Measurements from ENCODE around the gene TRIM46. TPM values are rescaled to one million over a fixed set of nuclear protein-coding genes. Genes with fewer than 3 reads are reported as not detected.
"Not testable (repeated sequence)": the region's sequence is repeated elsewhere in the genome, so short reads cannot be mapped to it uniquely, and the experiment has no call there.

The TRIM46 gene
- total and polyA plus RNA-seq, 2 of the 13 experiments (the other 11 are each of a cell fraction or from before 2014, with no cell fraction given) = 0.04 to 0.09 TPM

- TF ChIP-seq ZNF138 (CRISPR knock-in tag; IDR thresholded peaks at IDR 0.05; ENCODE audit: low read depth) = no peak
Observed at GRCh38 chr1:155188268-155188667, 14.6 kb downstream of the TRIM46 start (continued).

- BruUV-seq (replicated peaks); H2AFZ ChIP-seq (ENCODE audit: low read length); DNase-seq (ENCODE audit: low spot score); in situ Hi-C loops (cut with HindIII; ENCODE audit: extremely low pct_ligation_motif_present, low pct_unique_long_range_greater_than_20kb); H3K27ac ChIP-seq (ENCODE audit: extremely low read length, insufficient read depth, low read length); intact Hi-C loops (cut with micrococcal nuclease; ENCODE audit: unreplicated experiment); H3K36me3 ChIP-seq (replicated peaks in 1 of 2; ENCODE audit: control insufficient read depth in 1 of 2, insufficient read depth in 2 of 2, low read length in 2 of 2); FAIRE-seq; H3K79me2 ChIP-seq (ENCODE audit: insufficient read depth, low read length); POLR2A ChIA-PET; H3K9me3 ChIP-seq (ENCODE audit: low read length); H3K9ac ChIP-seq (ENCODE audit: insufficient read depth, low read depth, low read length); ATAC-seq; CTCF ChIA-PET (ENCODE audit: low intra/inter-chr PET ratio, low total read pairs); H3K4me3 ChIP-seq (replicated peaks in 1 of 3; ENCODE audit: insufficient read depth in 1 of 3, low read depth in 2 of 3, low read length in 3 of 3); H4K20me1 ChIP-seq (ENCODE audit: insufficient read depth, low read length); H3K4me2 ChIP-seq (ENCODE audit: low read depth, low read length): not testable (repeated sequence)
- WGBS (ENCODE audit: low lambda C conversion rate) = 85% methylated on average over 19 of the region's 45 CpGs
- H3K4me1 ChIP-seq (ENCODE audit: insufficient read depth, low read length) = peaks cover 32% of the 10 kb centered on the region
- peaks cover 4 to 52% of the 10 kb centered on the region in 2 experiments; a peak in 4 of 5 replicates for H3K27me3 ChIP-seq (ENCODE audit: control insufficient read depth in 1 of 2, insufficient read depth in 2 of 2, low read length in 2 of 2)
Observed at GRCh38 chr1:155189926-155190325, 16.3 kb downstream of the TRIM46 start.

GRCh38 chr1:155191904-155192303 lies 18.3 kb downstream of the TRIM46 start:
- Histone ChIP-seq H3K4me2 (ENCODE audit: low read depth, low read length) (no peak overlapping the region), H3K9ac (ENCODE audit: insufficient read depth, low read depth, low read length) (no peak overlapping the region), H3K79me2 (ENCODE audit: insufficient read depth, low read length) (no peaks in the 10 kb centered on the region), H3K4me1 (ENCODE audit: insufficient read depth, low read length) (peaks cover 17% of the 10 kb centered on the region), H3K27ac (ENCODE audit: extremely low read length, insufficient read depth, low read length) (no peak overlapping the region), H3K4me3 (replicated peaks in 1 of 3; ENCODE audit: insufficient read depth in 1 of 3, low read depth in 2 of 3, low read length in 3 of 3) (no peak overlapping the region), H4K20me1 (ENCODE audit: insufficient read depth, low read length) (no peaks in the 10 kb centered on the region), H3K36me3 (replicated peaks in 1 of 2; ENCODE audit: control insufficient read depth in 1 of 2, insufficient read depth in 2 of 2, low read length in 2 of 2) (no peaks in the 10 kb centered on the region), H3K9me3 (ENCODE audit: low read length) (no peaks in the 10 kb centered on the region), H3K27me3 (ENCODE audit: control insufficient read depth in 1 of 2, insufficient read depth in 2 of 2, low read length in 2 of 2) (peaks cover 3 to 49% of the 10 kb centered on the region in 2 experiments; a peak in 4 of 5 replicates), H2AFZ (ENCODE audit: low read length) (no peak overlapping the region)
- TF ChIP-seq SIX4 (CRISPR knock-in tag; IDR thresholded peaks at IDR 0.05) (no peak), ZNF329 (CRISPR knock-in tag; IDR thresholded peaks at IDR 0.05; ENCODE audit: low read depth) (0 out of 2 replicates have a peak, but pooled peaks have one; percentile 36)
- in situ Hi-C loops (cut with HindIII; ENCODE audit: extremely low pct_ligation_motif_present, low pct_unique_long_range_greater_than_20kb) = no loop called here
- no TSS peak for BruUV-seq (replicated peaks)
- FAIRE-seq (no peak), ATAC-seq (no peak), DNase-seq (ENCODE audit: low spot score) (no peak)
- intact Hi-C loops (cut with micrococcal nuclease; ENCODE audit: unreplicated experiment) = no loop called here
- POLR2A ChIA-PET = interaction anchor here (2.9 kb wide), 1 partner anchor 16 kb away, joined by 19 read pairs; the partner anchor contains the start of genes MTX1 and THBS3
- 37% methylated on average over 5 of the region's 17 CpGs for WGBS (ENCODE audit: low lambda C conversion rate)
- CTCF ChIA-PET (ENCODE audit: low intra/inter-chr PET ratio, low total read pairs) = interaction anchor here (0.9 kb wide), 1 partner anchor 15 kb away, joined by 4 read pairs; no protein-coding TSS in a partner anchor
